NOMO-1 (cell line): ENCODE results near the gene FRS2.

ENCODE experiments used
- DNase-seq, 2 experiments: peaks; one replicate each; lab custom pipeline; 2025; ENCODE audit not compliant: unreplicated experiment in 2 of 2; lab: John Stamatoyannopoulos, UW

FRS2 gene

DNA sequence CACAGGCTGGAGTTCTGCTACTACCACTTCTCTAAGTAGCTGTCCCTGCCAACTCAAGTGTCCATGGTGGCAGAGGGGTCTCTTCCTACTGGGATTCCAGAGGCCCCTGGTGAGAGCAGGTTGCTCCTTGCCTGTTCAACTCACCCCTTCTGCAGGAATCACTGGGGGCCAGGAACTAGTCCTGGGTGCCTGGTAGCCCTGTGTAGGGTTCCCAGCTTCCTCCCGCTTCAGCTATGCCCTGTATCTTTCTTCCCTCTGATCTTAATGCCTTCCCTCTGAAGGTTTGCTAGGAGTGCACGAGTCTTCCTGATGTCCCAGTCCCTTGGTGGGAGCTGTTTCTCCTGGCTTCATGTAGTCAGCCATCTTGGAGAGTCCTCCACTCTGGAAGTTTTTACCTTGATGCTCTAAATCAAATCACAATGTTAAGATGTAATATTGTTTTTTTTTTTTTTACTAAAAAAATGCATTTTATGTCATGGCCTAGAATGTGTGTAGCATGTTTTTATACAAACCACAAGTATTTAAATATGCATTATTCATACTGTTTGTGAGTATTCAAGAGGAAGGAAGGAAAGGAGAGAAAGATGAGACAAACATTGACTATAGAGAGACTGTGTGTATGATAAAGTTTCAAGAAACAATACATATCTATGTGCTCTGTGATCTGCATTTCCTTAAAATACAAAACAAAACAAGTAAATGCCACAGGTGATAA is 54.7 kb downstream of the FRS2 start:
- no peak for DNase-seq

DNA sequence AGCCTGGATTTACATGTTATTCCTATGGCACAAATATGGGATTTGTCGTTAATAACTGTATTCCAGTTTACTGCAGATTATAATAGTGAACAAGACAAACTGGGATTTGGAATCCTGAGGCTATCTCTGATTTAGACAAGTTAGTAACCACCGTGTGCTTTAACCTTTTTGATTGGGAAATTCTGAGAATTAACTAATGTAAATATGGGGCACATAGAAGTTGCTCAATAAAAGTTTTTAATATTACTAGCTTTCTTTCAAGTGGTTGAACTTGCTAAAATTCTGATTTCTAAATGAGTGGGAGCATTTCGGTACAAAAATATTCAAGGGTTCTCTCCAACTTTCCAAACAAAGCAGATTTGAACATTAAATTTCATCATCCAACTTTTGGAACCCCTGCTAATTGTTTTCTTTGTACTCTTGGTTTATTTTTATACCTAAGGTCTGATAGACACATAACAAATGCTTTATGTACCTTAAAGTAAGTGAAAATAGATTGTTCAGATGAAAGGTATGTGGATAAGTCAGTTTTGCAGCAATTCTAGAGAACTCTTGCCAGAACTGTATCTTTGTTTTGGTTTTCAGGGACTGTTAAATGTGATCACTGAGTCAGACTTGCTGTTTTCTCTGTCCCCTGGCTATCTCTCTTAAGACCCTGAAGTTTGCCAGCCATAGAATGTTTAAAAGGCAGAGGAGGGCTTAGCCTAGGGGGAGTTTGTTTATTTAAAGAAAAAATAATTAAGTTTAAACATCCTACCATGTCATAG is 57.5 kb downstream of the FRS2 start:
- DNase-seq = no peak

DNA sequence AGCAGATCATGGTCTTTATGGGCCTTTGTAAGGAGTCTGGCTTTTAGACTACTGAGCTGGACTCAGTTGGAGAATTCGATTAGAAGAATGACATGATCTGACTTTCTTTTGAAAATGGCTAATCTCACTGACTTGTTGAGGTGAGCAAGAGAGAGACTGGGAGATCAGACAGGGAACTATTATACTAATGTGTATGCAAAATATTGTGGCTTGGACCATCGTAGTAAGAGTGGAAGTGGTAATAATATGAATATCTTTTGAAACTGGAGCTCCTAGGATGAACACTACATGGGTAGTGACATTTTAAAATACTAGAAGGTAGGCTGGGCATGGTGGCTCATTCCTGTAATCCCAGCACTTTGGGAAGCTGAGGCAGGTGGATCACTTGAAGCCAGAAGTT is 58.8 kb downstream of the FRS2 start:
- DNase-seq = no peak

DNA sequence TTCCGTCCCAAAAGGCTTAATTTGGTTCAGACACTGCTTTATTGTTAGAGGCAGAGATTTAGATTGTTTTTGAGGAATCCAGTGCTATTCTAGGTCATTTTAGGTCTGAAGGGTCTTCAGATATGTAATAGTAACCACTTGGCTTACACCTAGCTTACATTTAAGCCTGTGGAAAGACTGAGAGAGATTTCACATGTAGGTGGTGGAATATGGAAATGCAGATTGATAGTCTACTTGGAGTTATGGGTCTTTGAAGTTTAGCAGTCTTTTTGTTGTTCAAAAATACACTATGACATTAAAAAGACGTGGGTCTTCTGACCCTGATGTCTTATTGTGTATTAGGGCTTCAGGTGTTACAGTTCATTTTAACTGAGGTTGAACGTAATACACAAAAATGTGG is 63.7 kb downstream of the FRS2 start:
- DNase-seq = no peak

DNA sequence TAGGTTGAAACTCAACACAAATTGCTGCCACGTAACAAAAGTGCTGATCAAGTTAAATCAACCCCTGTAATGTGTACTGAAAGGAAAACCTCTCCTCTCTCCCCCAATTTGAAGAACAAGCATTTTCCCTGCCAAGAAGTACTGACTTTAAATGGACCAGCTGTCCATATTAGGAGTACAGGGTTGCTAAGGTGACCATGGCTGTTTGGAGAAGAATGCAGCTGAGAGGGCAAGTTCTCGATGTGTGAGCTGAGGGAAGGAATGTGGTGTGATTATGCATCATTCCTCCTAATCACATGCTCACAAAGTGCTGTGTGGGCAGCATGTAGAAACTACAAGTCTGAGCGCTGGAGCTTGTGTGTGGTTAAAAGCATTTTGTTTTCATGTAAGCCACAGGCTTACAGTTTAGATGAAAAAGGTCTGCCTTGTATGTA is 64.2 kb downstream of the FRS2 start:
- no peak for DNase-seq

DNA sequence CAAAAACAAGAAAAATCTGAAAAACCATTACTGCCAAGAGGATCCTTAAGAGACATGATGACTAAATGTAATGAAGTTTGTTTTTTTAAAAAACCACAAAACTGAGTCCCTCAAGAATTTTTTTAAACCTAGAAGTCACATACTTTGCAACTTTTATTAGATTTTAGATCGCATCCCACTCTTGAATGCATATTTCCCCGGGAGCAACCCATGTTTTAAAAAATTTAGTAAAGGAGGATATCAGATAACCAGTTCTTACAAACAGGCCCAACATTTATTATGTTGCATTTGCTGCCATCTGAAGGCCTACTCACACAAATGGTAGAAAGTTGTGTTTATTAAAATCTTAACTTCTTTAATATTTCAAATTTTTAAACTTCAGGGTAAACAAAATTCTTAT is 70.8 kb downstream of the FRS2 start:
- DNase-seq = no peak

DNA sequence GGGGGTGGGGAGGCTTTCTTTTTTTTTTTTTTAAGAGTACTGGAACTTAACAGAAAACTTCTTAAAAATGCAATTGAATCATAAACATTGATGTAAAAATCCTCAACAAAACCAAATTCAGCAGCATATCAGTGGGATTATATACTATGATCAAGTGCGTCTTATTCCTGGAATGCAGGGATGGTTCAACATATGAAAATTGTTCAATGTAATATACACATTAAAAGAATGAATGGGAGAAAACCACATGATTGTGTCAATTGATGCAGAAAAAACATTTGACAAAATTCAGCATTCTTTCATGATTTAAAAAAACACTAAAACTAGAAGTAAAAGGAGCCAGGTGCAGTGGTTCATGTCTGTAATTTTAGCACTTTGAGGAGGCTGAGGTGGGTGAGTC is 73.9 kb downstream of the FRS2 start:
- no peak for DNase-seq

DNA sequence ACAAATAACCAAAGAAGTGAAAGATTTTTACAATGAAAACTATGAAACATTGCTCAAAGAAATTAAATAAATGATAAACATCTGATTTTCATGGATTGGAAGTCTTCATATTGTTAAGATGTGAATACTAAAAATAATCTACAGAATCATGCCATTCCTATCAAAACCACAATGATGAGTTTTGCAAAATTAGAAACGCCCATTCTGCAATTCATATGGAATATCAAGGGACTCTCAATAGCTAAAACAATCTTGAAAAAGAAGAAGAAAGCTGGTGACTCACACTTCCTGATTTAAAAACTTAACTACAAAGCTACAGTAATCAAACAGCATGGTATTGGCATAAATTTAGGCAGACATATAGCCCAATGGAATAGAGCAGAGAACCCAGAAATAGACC is 74.9 kb downstream of the FRS2 start:
- DNase-seq = no peak

DNA sequence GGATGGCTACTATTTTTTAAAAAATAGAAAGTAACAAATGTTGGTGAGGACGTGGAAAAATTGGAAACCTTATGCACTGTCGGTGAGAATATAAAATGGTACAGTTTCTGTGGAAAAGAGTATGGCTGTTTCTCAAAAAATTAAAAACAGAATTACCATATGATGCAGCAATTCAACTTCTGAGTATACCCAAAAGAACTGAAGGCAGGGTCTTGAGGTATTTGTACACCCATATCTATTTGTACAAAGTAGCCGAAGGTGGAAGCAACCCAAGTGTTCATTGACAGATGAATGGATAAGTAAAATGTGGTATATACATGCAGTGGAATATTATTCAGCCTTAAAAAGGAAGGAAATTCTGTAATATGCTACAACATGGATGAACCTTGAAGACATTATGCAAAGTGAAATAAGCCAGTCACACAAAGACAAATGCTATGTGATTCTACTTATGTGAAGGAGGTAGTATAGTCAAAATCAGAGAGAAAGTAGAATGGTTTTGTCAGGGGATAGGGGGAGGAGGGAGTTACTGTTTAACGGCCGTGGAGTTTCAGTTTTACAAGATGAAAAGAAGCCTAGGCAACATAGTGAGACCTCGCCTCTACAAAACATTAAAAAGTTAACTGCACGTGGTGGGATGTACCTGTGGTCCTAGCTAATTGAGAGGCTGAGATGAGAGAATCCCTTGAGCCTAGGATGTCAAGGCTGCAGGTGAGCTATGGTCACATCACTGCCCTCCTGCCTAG is 76.7 kb downstream of the FRS2 start:
- DNase-seq = no peak

DNA sequence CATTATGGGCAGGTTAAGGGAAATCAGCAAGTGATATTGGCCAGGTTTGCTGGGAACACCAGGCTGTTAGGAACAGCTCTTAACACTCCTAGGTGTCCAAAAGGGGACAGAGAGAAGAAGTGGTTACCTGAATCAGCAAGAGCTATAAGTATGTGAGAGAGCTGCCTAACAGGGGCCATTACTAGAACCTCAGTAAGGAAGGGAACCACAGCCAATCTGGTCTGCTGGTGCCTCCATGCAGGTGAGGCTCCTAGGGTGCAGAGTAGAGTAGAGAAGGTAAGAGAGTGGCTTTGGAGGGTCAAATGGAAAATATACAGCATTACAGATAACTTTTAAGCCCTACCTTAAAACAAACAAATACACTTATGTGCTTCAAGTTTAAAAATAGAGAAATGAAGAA is 78.5 kb downstream of the FRS2 start:
- no peak for DNase-seq

DNA sequence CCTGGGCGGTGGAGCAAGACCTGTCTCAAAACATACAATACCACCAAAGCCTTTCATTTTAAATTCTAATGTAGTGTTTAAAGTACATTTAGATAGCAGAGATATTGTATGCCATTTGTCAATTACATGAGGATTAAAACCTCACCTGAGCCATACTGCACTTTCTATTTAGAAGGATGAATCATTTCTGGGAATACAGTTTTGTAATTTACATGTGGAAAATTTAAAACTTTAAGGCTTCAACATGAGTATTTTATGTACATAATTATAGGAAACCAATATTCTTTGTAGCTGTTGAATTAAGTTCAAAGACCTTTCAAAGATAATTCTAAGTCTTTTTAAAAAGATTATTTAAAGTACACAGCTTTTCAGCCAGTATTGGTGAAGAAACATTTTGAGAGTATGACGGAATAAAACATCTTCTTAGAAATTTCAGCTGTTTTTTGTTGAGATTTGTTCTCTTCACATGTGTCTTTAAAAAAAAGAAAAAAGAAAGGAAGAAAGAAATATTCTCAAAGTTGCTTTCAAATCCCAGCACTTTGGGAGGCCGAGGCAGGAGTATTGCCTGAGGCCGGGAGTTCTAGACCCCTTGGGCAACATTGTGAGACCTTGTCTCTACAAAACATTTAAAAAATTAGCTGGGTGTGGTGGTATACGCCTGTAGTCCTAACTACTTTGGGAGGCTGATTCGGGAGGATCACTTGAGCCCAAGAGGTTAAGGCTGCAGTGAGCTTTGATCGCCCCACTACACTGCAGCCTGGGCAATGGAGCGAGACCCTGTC is 80.6 kb downstream of the FRS2 start:
- no peak for DNase-seq

DNA sequence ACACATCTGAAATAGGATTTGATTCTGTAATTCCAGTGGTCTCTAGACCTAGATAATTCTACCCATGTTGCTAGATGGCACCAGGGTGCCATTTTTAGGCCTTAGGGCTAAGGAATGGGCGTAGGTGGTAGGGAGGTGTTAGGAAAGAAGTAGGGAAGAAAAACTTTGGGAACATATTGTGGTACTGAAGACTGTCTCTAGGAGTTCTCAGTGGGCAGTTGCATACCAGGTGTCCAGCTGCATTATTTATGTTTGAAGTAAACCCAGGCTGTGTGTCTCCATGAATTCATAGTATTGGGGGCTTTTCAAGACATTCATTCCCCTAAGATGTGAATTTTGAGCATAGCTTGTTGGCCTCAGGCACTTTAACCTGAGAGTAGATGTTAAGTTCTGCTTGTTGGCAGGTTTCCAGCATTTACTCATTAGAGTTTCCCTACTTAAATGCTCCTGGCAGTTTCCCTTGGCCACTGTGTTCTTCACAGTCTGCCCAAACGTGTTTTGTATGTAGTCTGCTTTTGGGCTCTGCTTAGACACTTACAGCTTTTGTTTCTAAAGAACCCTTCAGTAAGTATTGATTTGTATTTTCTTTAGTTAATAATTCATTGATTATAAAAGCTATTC is 83.5 kb downstream of the FRS2 start:
- no peak for DNase-seq

DNA sequence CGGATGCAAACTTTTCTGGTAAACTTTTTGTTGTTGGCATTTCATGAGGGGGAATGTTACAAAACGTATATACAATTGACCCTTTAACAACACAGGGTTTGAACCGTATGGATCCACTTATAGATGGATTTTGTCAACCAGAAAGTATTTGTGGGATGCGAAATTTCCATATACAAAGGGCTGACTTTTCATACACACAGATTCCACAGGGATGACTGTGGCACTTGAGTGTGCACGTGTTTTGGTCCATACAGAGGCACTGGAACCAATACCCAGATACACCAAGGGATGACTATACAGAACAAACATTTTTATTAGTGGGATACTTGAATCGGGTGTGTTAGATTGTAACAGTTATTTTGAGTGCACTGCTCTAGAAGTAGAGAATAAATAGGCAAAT is 85.3 kb downstream of the FRS2 start:
- no peak for DNase-seq

DNA sequence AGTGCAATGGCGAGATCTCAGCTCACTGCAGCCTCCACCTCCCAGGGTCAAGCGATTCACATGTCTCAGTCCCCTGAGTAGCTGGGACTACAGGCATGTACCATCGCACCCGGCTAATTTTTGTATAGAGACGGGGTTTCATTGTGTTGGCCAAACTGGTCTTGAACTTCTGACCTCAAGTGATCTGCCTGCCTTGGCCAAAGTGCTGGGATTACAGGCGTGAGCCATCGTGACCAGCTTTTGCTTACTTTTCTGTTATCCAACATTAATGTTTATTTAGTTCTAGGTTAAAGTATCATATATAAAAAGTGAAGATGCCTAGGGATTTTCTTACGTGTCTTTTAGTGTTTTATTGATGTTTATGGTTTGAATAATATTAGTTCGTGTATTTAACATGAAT is 86.2 kb downstream of the FRS2 start:
- DNase-seq = no peak

DNA sequence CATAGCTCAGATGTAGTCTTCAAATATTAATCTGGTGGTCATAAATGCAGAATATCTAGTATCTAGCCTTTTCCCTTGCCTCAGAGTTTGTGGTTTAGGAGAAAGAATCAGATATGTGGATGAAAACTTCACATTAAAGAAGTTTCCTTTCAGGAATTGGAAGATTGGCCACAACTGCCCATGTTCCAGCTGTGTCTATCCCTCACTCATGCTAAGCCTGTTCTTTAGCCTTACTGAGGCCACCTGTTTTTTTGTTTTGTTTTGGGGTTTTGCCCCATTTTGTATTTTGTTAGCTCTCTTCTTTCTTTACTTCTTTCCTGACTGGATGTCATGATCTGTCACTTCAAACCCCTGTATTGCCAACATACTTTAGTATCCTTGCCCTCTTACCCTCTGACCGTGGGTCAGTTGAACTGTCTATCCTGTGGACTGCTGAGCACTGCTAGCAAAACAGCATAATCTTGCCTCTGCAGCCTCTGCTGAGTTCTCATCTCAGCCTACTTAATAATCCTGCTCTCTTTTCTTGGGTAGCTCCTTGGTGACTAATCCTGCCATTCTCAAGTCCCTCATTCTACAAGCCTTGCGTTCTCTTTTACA is 93.1 kb downstream of the FRS2 start:
- no peak for DNase-seq

DNA sequence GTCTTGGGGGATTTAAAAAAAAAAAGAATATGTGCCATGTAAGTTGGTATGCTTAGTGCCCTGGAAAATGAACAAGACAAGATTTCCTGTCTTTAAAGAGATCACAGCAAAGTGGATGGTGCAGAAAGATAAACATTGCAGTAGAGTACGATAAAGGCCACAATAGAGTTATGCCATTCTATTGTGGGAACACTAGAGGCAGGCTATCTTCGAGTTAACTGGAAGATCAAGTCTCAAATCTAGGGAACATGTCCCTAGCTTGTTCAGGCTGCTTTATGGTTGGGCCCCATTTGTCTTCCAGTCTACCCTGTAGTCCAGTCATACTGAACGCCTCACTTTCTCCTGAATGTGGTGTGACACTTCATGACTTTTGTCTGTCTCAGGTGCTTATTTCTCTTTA is 96.4 kb downstream of the FRS2 start:
- DNase-seq = no peak

DNA sequence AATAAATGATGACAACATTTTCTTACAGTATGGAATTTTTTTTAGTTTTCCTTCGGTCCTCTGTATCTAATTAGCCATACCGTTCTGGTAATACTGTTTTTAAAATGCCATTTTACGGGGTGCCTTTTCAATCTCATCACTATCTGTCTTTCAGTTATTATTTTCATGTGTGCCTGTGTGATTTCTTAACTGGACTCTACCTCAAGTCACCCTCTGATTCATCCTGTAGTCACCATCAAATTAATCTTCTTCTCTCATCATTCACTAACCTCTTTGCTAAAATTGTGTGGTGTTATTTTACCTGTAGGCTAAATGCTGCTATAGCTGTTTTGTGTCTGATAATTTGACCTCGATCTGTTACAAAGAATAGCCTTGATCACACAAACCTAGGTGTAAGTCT is 99.0 kb downstream of the FRS2 start:
- DNase-seq = no peak

DNA sequence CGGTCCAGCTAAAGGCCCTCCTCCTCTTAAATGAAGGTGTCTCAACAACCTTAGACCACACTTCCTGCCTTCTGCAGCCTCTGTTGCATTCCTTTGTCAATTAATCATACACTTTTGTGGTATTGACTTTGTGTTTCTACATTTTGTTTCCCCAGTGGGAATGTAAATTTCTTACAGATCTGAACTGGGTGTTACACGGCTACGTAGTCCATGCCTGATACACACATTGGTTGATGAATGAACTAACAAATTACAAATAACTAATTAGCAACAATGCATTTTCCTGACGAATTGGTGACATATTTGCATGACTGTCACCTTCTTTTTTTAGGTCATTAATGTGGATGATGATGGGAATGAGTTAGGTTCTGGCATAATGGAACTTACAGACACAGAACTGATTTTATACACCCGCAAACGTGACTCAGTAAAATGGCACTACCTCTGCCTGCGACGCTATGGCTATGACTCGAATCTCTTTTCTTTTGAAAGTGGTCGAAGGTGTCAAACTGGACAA is 99.9 kb downstream of the FRS2 start:
- DNase-seq = no peak

DNA sequence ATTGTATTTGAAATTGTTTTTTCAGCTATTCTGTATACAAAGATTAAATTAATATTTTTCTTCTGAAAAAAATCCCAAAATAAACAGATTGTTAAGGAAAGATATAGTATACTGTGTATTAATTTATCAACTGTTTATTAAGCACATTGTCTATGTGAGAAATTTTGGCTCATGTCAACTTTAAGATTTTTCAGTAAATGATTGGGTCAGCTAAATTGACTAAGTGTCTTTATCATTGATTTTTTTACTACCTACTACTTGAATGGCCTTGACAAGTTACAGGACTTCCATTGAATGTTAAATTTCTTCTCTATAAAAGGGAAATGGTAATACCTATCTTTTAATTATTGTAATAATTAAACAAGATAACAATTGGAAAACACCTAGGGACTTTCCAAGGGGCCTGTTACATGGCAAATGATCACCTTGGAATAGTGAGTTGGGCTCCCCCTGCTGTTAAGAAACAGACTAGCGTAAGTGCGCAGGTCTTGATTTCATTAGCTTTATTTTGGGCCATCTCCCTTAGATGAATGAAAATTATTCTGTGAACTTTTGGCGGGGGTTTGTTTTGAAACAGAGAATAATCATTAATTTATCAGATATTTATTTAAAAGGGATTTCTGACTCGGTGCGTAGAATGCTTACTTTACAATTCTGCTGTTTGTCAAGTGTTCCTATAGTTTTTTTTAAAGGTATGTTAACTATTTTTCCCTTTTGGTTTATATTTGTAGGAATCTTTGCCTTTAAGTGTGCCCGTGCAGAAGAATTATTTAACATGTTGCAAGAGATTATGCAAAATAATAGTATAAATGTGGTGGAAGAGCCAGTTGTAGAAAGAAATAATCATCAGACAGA is 100.6 kb downstream of the FRS2 start:
- DNase-seq = peak in 1 of 2 experiments; percentile 42
